Measurements from ENCODE around the gene PHF10. TPM values are rescaled to one million over a fixed set of nuclear protein-coding genes. Genes with fewer than 3 reads are reported as not detected.
"Not testable (repeated sequence)": the region's sequence is repeated elsewhere in the genome, so short reads cannot be mapped to it uniquely, and the experiment has no call there.

Gene PHF10
- 29.5 TPM for total RNA-seq

GRCh38 chr6:169724494-169725124 lies at the start of gene PHF10:
Gene PHF10, minus strand, starts transcription at chr6:169724500. Its CDS starts 569 bp downstream, at chr6:169723931.
- DNase-seq, result peak; percentile 63

GRCh38 chr6:169766921-169767736 lies 42.8 kb upstream of the PHF10 start:
- no peak for DNase-seq

GRCh38 chr6:169766232-169766631 lies 41.9 kb upstream of the PHF10 start:
- no peak for DNase-seq

- DNase-seq, result not testable (repeated sequence)
These were observed 41.5 kb upstream of the PHF10 start for GRCh38 chr6:169765789-169766188.

GRCh38 chr6:169763881-169764280 lies 39.6 kb upstream of the PHF10 start:
- no peak for DNase-seq

- no peak for DNase-seq
These were observed 39.0 kb upstream of the PHF10 start for GRCh38 chr6:169763308-169763707.

- no peak for DNase-seq
These were observed 30.9 kb upstream of the PHF10 start for GRCh38 chr6:169755162-169755561.

GRCh38 chr6:169752074-169752623 lies 27.8 kb upstream of the PHF10 start:
- no peak for DNase-seq

- peak; percentile 90 for DNase-seq
These were observed 27.2 kb upstream of the PHF10 start, which contains the start of the genes DYNLT2 and ERMARD for GRCh38 chr6:169751242-169752073. Gene DYNLT2, minus strand, starts transcription at chr6:169751572. Its CDS starts 114 bp downstream, at chr6:169751458. Gene ERMARD, plus strand, starts transcription at chr6:169751622. Its CDS starts 36 bp downstream, at chr6:169751658.

- DNase-seq, result no peak
These were observed 22.3 kb upstream of the PHF10 start for GRCh38 chr6:169746556-169746955.

- no peak for DNase-seq
These were observed 21.1 kb upstream of the PHF10 start for GRCh38 chr6:169745405-169745804.

- DNase-seq, result no peak
These were observed 17.0 kb upstream of the PHF10 start for GRCh38 chr6:169741344-169741743.

GRCh38 chr6:169738976-169739529 lies 14.8 kb upstream of the PHF10 start:
- DNase-seq, result no peak

- no peak for DNase-seq
These were observed 14.1 kb upstream of the PHF10 start for GRCh38 chr6:169738204-169738975.

- no peak for DNase-seq
These were observed 5.7 kb upstream of the PHF10 start for GRCh38 chr6:169729961-169730360.

GRCh38 chr6:169726963-169727362 lies 2.7 kb upstream of the PHF10 start:
- DNase-seq, result no peak

GRCh38 chr6:169726049-169726400 lies 1.7 kb upstream of the PHF10 start:
- DNase-seq, result no peak

- peak; percentile 42 for DNase-seq
These were observed 1.1 kb upstream of the PHF10 start for GRCh38 chr6:169725125-169726048.

GRCh38 chr6:169723991-169724493 lies 258 bp downstream of the PHF10 start:
- DNase-seq, result no peak
